Activated effector memory CD4-positive, alpha-beta T cell treated with Interleukin-2 at 50 U/mL for 16 hours (primary cell): ENCODE data around the gene CLIP1.
A peak's percentile ranks its signal among the peaks of the same experiment; 100 is the strongest.
"Not testable (repeated sequence)": the region's sequence is repeated elsewhere in the genome, so short reads cannot be mapped to it uniquely, and the experiment has no call there.

Source experiments
- DNase-seq: peaks from one replicate; pipeline ENCODE4 v3.0.0-alpha.2; 2020

Gene CLIP1

DNA sequence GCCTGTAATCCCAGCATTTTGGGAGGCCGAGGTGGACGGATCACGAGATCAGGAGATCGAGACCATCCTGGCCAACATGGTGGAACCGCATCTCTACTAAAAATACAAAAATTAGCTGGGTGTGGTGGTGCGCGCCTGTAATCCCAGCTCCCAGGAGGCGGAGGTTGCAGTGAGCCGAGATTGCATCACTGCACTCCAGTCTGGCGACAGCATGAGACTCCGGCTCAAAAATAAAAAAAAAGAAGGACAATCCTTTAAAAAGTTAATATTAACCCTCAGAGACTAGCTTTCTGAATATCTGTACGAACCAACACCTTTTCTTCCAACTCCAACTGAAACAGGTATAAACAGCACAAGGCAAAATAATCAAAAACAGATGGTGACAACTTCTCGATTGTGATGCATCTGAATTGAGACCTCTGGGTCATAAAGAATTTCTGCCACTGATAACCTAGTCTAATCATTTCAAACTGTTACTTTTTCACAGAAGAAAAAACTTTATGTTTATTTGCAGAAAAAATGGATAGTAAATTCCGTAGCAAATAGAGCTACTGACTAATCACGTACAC is 27.8 kb downstream of the CLIP1 start:
- no peak for DNase-seq

- no peak for DNase-seq
These were observed 28.7 kb downstream of the CLIP1 start for GRCh38 chr12:122393817-122394216.

DNA sequence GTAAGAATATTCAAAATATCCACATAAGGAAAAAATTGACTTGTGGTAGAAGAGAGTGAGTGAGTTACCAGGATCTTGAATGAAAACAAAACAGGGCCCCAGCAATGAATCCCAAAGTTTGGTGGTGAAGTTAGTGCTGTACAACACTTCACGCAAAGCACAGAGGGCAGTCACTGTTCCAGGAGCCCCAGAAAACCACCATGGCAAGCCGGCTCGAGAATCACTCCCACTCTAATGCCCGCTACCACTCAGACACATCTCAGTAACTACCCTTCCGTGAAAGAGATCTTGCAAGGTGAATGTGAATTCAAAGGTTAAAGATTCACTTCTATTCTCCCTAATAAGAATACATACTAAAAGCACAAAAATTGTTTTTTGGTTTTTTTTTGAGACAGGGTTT is 30.1 kb downstream of the CLIP1 start:
- no peak for DNase-seq

- DNase-seq: no peak
These were observed 32.8 kb downstream of the CLIP1 start for GRCh38 chr12:122389677-122390076.

- DNase-seq: no peak
These were observed 34.6 kb downstream of the CLIP1 start for GRCh38 chr12:122387887-122388286.

- no peak for DNase-seq
These were observed 37.1 kb downstream of the CLIP1 start for GRCh38 chr12:122385171-122386016.

- no peak for DNase-seq
These were observed 39.5 kb downstream of the CLIP1 start for GRCh38 chr12:122382919-122383350.

DNA sequence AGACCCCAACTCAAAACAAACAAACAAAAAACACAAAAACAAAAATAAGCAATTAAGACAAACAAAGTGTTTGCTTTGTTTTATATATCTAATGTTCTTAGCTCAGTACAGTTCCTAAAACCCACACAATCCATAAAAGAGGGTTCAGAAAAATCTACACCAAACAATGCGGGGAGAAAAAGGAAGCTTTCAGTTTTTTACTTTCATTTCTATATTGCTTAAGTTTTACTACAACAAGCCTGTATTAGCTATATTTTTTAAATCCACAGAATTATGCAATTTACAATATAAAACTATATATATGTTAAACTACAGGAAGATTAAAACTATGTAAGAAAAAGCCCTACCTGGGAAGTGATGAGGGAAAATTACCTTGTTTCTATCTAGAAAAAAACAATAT is 41.4 kb downstream of the CLIP1 start:
- no peak for DNase-seq

- not testable (repeated sequence) for DNase-seq
These were observed 45.7 kb downstream of the CLIP1 start for GRCh38 chr12:122376751-122377150.

DNA sequence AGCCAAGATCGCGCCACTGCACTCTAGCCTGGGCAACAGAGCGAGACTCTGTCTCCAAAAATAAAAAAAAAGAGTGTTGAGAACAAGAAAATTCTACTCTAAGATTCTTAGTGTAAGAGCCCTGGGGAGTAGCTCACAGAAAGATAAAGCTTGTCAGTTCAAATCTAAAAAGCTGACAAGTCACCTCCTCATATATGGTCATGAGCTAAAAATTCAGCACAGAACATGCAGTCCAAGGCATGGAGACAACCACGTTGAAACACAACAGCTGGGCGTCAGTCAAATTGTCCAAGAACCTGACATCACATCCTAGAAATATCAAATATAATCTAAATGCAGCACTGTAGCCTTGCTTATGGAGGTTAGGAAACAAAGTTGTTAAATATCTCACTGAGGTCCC is 47.8 kb downstream of the CLIP1 start:
- no peak for DNase-seq

- DNase-seq: no peak
These were observed 50.9 kb downstream of the CLIP1 start for GRCh38 chr12:122371475-122372045.

DNA sequence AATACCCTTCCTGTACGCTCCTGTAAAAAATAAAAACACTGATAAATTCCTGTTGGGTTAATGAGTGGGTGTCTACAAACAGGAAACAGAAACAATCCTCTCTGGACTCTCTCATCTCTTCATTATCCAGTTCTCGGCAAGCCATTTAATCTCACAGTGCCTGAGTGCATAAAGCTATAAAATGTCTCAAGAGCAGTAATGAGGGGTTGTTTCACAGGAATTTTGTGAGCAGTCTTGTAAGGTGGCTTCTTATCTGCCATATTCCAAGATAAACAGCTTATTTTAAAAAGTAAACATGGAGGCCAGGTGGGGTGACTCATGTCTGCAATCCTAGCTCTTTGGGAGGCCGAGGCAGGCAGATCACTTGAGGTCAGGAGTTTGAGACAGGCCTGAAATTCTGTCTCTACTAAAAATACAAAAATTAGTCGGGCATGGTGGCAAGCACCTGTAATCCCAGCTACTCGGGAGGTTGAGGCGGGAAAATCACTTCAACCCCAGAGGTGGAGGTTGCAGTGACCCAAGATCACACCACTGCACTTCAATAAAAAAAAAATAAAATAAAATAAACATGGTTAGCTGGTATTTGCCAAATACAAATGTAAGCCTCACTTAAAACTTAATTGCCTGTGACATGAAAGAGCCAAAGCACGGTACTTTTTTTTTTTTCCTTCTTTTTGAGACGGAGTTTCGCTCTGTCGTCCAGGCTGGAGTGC is 54.0 kb downstream of the CLIP1 start:
- no peak for DNase-seq

DNA sequence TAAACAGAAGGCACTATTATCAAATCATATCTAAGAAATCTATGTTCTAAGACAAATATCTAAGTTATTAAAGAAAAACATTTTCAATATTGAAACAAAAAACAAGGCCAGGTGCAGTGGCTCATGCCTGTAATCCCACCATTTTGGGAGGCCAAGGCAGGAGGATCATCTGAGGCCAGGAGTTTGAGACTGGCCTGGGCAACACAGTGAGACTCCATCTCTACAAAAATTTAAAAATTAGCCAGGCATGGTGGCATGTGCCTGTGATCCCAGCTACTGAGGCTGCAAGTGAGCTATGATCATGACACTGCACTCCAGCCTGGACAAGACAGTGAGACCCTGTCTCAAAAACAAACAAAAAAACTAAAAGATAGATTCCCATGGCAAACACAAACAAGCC is 54.8 kb downstream of the CLIP1 start:
- not testable (repeated sequence) for DNase-seq

GRCh38 chr12:122366685-122367475 is 55.6 kb downstream of the CLIP1 start:
- no peak for DNase-seq

- DNase-seq: not testable (repeated sequence)
These were observed 57.2 kb downstream of the CLIP1 start for GRCh38 chr12:122365226-122365625.

DNA sequence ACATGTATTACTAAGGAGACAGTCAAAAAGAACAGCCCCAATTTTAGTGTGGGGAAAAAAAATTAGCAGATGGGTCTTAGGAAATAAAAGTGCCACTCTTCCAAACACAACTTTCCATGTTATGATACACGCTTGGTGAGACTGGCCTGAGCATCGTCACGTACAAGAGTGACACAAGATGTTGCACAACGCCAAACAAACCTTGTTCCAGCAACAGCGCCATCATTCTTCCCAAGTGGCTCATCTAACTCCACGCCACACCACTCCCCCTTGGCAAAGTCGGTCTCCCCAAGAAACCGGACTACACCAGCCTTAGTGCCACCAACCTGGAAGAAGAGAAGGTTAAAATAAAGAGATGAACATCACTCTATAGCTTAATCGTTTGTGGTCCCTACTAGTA is 58.7 kb downstream of the CLIP1 start:
- no peak for DNase-seq

- DNase-seq: no peak
These were observed 59.7 kb downstream of the CLIP1 start for GRCh38 chr12:122362755-122363154.

- not testable (repeated sequence) for DNase-seq
These were observed 64.1 kb downstream of the CLIP1 start for GRCh38 chr12:122358403-122358802.

- not testable (repeated sequence) for DNase-seq
These were observed 64.9 kb downstream of the CLIP1 start for GRCh38 chr12:122357536-122357935.

- DNase-seq: not testable (repeated sequence)
These were observed 65.5 kb downstream of the CLIP1 start for GRCh38 chr12:122356991-122357390.

GRCh38 chr12:122356192-122356635 is 66.3 kb downstream of the CLIP1 start:
- peak; percentile 16 for DNase-seq

DNA sequence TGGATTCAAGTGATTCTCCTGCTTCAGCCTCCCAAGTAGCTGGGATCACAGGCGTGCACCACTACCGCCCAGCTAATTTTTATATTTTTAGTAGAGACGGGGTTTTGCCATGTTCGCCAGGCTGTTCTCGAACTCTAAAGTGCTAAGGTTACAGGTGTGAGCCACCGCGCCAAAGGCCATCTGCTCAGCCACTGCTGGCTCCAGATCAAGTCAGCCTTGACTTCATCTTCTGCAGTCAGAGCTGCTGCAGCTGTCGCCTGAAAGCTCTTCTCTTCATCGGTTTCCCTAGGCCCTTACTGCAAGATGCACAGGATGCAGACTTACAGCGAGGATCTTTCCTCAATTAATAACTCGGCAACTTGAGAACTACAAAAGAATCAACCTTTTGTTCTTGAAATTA is 66.8 kb downstream of the CLIP1 start:
- no peak for DNase-seq
